ENCODE measurements around the gene OR13C4. TPM values are rescaled to one million over a fixed set of nuclear protein-coding genes. Genes with fewer than 3 reads are reported as not detected.
"Not testable (repeated sequence)": the region's sequence is repeated elsewhere in the genome, so short reads cannot be mapped to it uniquely, and the experiment has no call there.

OR13C4 gene
- total RNA-seq, 1 donor from 2014 or later, result not detected

DNA sequence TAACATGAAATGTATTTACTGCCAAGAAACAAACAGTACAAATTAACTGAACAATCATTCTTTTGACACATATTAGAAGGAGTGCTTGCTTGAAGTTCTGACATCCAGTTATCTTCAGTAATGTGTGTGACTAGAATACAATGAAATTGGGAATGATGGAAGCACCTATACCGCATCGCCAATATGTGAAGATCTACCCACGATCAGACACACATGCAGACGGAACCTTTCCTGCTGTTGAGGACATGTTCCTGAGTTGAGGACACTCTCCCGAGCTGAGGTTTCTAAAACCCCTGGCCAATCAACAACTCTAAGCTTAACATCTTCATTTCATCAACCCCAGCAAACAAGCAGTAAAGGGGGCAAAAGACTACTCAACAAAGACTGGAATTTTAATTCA is 9.7 kb upstream of the OR13C4 start, which contains the start of gene OR13C3:
Gene OR13C3, minus strand, starts transcription at position 101 of the 400 bp plus-strand sequence. CDS start 133 bp downstream, outside the sequence.
- Mint-ChIP-seq H3K9me3 (no peaks in the 10 kb centered on the region), H3K4me3 (no peak within 1 kb of the TSS), H3K27ac (no peak within 1 kb of the TSS), H3K27me3 (no peaks in the 10 kb centered on the region), H3K4me1 (ENCODE audit: unreplicated experiment) (no peaks in the 10 kb centered on the region), H3K36me3 (no peaks in the 10 kb centered on the region)
- TF ChIP-seq, protein P1, sequence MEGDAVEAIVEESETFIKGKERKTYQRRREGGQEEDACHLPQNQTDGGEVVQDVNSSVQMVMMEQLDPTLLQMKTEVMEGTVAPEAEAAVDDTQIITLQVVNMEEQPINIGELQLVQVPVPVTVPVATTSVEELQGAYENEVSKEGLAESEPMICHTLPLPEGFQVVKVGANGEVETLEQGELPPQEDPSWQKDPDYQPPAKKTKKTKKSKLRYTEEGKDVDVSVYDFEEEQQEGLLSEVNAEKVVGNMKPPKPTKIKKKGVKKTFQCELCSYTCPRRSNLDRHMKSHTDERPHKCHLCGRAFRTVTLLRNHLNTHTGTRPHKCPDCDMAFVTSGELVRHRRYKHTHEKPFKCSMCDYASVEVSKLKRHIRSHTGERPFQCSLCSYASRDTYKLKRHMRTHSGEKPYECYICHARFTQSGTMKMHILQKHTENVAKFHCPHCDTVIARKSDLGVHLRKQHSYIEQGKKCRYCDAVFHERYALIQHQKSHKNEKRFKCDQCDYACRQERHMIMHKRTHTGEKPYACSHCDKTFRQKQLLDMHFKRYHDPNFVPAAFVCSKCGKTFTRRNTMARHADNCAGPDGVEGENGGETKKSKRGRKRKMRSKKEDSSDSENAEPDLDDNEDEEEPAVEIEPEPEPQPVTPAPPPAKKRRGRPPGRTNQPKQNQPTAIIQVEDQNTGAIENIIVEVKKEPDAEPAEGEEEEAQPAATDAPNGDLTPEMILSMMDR (conservative IDR thresholded peaks at IDR 0.05), result no peak
- DNase-seq (ENCODE audit: extremely low spot score, unreplicated experiment), result no peak

- not testable (repeated sequence) for DNase-seq (ENCODE audit: extremely low spot score, unreplicated experiment); H3K27me3 Mint-ChIP-seq; H3K4me3 Mint-ChIP-seq; H3K9me3 Mint-ChIP-seq; H3K27ac Mint-ChIP-seq; H3K4me1 Mint-ChIP-seq (ENCODE audit: unreplicated experiment); H3K36me3 Mint-ChIP-seq
Measured at GRCh38 chr9:104520241-104520640, 6.8 kb downstream of the OR13C4 start.

DNA sequence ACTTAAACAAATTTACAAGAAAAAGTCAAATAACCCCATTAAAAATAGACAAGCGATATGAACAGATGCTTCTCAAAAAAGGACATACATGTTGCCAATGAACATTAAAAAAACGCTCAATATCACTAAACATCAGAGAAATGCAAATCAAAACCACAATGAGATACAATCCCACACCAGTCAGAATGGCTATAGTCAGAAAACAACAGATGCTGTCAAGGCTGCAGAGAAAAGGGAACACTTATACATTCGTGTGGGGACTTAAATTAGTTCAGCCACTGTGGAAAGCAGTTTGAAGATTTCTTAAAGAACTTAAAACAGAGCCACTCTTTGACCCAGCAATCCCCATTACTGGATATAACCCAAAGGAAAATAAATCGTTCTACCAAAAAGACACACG is 12.1 kb downstream of the OR13C4 start:
- H3K4me3 Mint-ChIP-seq, result no peak overlapping the region
- H3K4me1 Mint-ChIP-seq (ENCODE audit: unreplicated experiment), result no peaks in the 10 kb centered on the region
- no peak for DNase-seq (ENCODE audit: extremely low spot score, unreplicated experiment)
- TF ChIP-seq, protein P1 (conservative IDR thresholded peaks at IDR 0.05), result no peak
- no peaks in the 10 kb centered on the region for H3K9me3 Mint-ChIP-seq
- no peaks in the 10 kb centered on the region for H3K36me3 Mint-ChIP-seq
- H3K27ac Mint-ChIP-seq, result no peak overlapping the region
- H3K27me3 Mint-ChIP-seq, result no peaks in the 10 kb centered on the region

GRCh38 chr9:104506565-104506964 is 20.4 kb downstream of the OR13C4 start:
- H3K36me3 Mint-ChIP-seq, result no peaks in the 10 kb centered on the region
- no peaks in the 10 kb centered on the region for H3K27me3 Mint-ChIP-seq
- H3K4me3 Mint-ChIP-seq, result no peak overlapping the region
- H3K9me3 Mint-ChIP-seq, result no peaks in the 10 kb centered on the region
- H3K27ac Mint-ChIP-seq, result no peak overlapping the region
- no peak for DNase-seq (ENCODE audit: extremely low spot score, unreplicated experiment)
- TF ChIP-seq, protein P1 (conservative IDR thresholded peaks at IDR 0.05), result no peak
- no peaks in the 10 kb centered on the region for H3K4me1 Mint-ChIP-seq (ENCODE audit: unreplicated experiment)

GRCh38 chr9:104503963-104504362 is 23.0 kb downstream of the OR13C4 start, which contains the start of gene OR13F1:
Gene OR13F1, plus strand, starts transcription at chr9:104504263. Its CDS starts 0 bp downstream, at chr9:104504263.
- Mint-ChIP-seq H3K27me3 (no peaks in the 10 kb centered on the region), H3K4me1 (ENCODE audit: unreplicated experiment) (no peaks in the 10 kb centered on the region), H3K4me3 (no peak within 1 kb of the TSS), H3K36me3 (no peaks in the 10 kb centered on the region), H3K9me3 (no peaks in the 10 kb centered on the region), H3K27ac (no peak within 1 kb of the TSS)
- TF ChIP-seq, protein P1 (conservative IDR thresholded peaks at IDR 0.05), result no peak
- no peak for DNase-seq (ENCODE audit: extremely low spot score, unreplicated experiment)

DNA sequence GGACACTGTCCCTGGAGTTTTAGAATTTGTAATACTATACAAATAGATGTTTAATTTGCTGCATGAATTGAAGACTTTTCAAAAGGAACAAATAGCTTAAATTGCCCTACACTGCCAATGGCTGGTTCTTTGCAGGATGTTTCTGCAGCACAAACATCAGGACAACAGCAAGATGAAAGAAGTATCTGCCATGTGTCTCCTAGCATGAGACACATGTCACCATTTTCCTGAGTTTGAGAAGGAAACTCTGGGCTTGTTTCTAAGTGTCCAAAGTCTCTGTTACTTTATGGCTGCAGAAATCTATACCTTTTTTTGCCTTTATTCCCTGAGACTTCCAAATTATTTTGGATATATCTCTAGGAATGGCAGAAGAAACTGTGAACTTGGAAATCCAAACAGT is 23.6 kb downstream of the OR13C4 start:
- Mint-ChIP-seq H3K9me3 (no peaks in the 10 kb centered on the region), H3K27ac (no peak overlapping the region), H3K36me3 (no peaks in the 10 kb centered on the region), H3K4me3 (no peak overlapping the region), H3K4me1 (ENCODE audit: unreplicated experiment) (no peaks in the 10 kb centered on the region), H3K27me3 (no peaks in the 10 kb centered on the region)
- TF ChIP-seq, protein P1 (conservative IDR thresholded peaks at IDR 0.05), result no peak
- no peak for DNase-seq (ENCODE audit: extremely low spot score, unreplicated experiment)
